Endometrial microvascular endothelial cells (primary cell): ENCODE data around the gene KIF15. TPM values are rescaled to one million over a fixed set of nuclear protein-coding genes. Genes with fewer than 3 reads are reported as not detected.
"Not testable (repeated sequence)": the region's sequence is repeated elsewhere in the genome, so short reads cannot be mapped to it uniquely, and the experiment has no call there.

Experiments used
- in situ Hi-C: cut with HindIII; loops from 2 replicates; pipeline ENCODE4 v1.10.0; 2017; ENCODE audit warnings: low sequenced_read_pairs, low pct_unique_long_range_greater_than_20kb; ENCODE audit errors: inconsistent ontology term
- total RNA-seq: library from RNA; depleted of rRNA; stranded (reverse); fragments of >200 nt; gene quantifications from one replicate; pipeline ENCODE4 v1.2.3, GENCODE V29; 2015; ENCODE audit errors: inconsistent ontology term

The KIF15 gene
- total RNA-seq, 1 donor from 2014 or later = 16.3 TPM

DNA sequence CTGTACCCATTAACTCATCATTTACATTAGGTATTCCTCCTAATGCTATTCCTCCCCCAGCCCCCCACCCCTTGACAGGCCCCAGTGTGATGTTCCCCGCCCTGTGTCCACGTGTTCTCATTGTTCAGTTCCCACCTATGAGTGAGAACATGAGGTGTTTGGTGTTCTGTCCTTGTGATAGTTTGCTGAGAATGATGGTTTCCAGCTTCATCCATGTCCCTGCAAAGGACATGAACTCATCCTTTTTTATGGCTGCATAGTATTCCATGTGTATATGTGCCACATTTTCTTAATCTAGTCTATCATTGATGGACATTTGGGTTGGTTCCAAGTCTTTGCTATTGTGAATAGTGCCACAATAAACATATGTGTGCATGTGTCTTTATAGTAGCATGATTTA, 54.7 kb downstream of the KIF15 start:
- in situ Hi-C loops = not testable (repeated sequence)

DNA sequence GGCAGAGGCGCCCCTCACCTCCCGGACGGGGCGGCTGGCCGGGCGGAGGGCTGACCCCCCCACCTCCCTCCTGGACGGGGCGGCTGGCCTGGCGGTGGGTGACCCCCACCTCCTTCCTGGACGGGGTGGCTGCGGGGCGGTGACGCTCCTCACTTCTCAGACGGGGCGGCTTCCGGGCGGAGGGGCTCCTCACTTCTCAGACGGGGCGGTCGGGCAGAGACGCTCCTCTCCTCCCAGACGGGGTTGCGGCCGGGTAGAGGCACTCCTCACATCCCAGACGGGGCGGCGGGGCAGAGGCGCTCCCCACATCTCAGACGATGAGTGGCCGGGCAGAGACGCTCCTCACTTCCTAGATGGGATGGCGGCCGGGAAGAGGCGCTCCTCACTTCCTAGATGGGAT, 59.6 kb downstream of the KIF15 start:
- in situ Hi-C loops = not testable (repeated sequence)

DNA sequence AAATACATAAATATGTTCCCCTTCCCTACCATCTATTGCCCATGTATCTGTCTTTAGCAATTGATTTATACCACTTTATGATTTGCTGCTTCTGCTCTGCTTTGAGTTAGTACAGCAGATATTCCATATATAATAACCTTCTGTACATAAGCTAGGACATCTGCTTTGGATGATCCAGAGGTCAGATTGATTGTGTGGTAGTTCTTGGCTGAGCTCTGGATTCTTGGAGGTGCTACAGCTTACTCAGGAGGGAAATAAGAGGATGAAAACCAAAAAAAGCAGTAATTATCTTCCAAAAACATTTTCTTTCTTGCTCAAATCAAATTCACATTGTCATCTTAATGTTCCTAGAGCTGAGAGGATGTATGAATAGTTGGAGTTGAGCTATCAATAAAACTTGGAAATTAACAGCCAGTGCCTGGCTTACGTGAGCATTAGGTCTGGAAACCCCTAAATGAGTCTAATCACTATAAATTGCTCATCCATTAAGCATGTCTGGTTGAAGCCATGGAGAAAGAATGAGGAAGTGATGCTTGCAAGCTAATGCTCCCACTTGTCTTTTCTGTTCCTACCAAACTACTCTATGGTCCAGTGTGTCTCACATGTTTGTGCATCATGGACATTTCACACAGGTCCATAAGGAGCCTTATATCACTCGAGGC, 63.8 kb downstream of the KIF15 start:
- in situ Hi-C loops = no loop called here

DNA sequence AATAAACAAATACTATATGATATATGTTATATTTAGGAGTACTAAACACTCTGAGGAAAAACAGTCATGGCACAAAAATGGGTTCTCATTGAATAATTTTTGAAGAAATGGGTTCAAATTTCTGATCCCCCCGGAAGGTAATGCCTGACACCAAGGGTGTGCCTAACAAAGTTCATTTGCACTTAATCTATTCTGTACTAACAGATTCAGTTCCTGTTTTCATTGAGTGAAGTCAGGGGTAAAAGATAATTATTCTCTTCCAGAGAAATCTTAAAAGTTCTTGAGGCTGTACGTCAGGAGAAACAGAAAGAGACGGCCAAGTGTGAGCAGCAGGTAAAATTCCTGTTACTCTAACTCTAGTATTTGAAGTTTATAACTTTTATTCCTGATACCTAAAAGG, 65.6 kb downstream of the KIF15 start:
- in situ Hi-C loops = no loop called here

DNA sequence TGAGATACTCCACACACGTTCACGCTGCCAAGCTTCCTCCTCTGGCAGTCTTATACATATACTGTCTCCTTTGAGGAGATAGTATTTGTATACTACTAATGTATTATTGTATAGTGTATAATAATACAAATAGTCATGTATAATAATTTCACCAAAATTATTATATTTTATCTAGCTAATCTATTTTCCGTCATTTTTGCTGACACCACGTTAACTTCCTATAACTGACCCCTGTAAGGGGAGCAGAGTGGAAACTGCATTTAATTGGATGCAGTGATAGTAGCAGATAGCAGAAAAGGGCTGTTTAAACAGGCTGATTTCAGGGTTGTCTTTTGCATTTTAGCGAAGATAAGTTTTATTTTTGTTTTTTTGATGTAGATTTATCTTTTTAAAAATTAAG, 69.6 kb downstream of the KIF15 start:
- in situ Hi-C loops = no loop called here

DNA sequence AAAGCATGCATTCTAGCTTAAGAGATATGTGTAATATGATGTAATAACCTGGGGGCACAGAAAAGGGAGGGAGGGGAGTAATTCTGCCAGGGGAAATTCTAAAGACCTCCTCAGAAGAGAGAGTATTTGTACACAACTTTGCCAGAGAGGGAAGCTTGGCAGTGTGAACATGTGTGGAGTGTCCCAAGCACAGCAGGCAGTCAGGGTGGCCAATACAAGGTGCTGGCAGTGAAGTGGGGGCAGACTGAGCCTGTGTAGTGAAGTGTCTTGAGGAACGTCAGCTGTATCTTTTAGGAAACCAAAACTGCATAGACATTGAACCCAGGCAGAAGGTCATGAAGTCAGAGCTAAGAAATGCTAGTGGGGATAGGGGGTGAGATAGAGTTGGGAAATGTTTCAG, 70.4 kb downstream of the KIF15 start:
- in situ Hi-C loops = no loop called here

DNA sequence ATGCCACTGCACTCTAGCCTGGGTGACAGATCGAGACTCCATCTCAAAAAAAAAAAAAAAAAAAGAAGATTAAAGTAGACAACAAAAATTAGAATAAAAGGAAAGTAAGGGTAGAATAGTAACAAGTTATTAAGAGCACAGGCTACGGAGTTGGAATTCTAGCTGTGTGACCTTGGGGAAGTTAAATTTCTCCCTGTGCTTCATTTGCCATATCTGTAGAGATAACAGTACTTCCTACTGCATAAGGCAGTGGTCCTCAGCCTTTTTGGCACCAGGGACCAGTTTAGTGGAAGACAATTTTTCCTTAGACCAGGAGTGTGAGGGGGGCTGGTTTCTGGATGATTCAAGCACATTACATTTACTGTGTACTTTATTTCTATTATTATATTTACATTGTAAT, 71.4 kb downstream of the KIF15 start:
- in situ Hi-C loops = no loop called here

DNA sequence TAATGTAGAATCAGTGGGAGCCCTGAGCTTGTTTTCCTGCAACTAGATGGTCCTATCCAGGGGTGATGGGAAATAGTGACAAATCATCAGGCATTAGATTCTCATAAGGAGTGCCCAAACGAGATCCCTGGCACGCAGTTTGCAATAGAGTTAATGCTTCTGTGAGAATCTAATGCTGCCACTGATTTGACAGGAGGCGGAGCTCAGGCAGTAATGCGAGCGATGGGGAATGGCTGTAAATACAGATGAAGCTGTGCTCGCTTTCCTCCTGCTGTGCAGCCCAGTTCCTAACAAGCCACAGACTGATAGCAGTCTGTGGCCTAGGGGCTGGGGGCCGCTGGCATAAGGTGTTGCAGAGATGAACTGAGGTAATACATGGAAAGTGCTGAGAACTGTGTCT, 71.8 kb downstream of the KIF15 start:
- in situ Hi-C loops = no loop called here

DNA sequence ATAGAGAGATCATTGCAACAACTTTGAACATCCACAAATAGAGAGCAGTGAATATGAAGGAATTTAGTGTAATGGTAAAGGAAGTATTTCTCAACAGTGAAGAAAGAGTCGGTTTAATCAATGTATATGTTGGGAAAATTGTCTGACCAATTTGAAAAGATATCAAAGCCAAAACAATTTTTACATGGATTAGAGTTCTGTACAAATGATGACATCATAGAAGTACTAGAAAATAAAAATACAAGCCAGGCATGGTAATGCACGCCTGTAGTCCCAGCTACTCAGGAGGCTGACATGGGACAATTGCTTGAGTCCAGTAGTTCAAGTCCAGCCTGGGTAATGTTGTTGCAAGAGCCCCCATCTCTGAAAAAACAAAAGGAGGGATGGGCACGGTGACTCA, 74.1 kb downstream of the KIF15 start:
- in situ Hi-C loops = no loop called here

DNA sequence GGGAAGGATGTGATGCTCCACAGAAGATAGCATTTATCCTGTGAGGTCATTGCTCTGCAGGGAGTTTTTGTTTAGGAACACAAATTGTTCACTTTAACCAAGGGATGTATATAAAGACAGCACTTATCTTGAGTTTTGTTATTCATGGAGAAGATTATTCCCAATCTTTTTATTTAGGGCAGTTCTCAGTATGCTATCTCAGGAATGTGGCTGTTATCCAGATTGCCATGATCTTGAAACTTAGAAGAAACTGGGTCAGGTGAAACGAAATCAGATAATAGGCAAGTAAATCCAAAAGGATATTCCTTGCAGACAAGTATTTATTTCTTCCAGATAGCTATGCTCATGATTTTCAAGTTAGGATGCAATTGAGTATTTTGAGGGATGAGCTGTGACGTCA, 80.8 kb downstream of the KIF15 start:
- in situ Hi-C loops = no loop called here

DNA sequence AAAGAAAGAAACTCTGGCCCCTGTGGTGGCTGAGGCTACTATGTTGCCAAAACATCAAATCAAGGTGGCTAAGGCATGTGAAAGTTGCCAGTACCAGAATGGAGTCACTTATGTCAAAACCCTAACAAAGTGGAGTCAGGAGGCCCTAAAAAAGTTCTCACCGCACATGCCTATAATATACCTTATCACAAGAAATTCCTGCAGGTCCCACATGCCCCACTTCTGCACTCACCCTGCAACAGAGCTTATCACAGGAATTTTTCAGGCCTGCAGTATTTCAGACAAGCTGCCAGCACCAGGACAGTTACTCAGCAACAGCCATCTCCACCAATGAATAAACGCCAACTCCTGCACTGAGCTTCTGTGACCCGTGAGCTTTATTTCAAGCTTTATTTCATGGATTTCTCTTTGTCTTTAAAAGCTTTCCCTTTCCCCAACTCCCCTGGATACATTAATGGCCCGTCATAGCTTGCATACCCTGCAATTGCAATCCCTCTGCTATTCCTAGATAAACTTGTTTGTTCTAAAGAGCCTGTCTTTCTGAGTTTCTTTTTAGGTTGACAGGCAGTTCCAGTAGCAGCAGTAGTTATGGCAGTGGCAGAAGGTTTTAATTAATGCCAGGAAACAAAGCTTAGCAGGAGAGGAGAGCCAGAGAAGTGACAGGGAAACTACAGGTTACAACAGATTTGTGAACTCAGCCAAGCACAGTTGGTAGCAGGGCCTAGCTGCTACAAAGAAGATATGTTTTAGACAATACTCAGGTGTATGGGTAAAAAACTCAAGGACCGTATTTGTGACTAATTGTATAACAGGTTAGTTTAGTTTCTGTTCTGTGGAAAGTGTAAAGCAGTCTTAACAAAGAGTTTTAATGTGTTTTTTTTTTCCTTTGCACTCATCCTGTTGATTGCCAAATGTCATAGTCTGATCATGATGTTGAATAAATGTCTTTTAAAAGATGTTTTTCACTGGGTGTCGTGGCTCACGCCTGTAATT, 84.2 kb downstream of the KIF15 start:
- in situ Hi-C loops = no loop called here

DNA sequence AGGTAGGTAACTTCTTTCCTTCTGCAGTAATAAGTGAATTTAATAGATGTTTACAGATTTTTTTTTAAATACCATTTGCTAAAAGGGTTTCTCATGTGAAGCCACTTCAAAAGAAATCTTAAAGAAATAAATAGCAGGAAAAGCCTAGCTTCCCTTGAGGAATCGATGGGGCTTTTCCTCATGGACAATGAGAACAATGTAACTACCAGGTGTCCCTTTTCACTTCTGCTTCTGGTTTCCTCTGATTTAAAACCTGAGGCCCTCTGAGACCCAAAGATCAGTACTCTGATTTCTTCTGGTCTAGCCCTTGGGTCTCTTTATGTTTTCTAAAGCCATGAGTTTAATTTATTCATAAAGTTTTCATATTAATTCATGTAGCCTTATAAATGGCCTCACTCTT, 87.0 kb downstream of the KIF15 start:
- in situ Hi-C loops = no loop called here

DNA sequence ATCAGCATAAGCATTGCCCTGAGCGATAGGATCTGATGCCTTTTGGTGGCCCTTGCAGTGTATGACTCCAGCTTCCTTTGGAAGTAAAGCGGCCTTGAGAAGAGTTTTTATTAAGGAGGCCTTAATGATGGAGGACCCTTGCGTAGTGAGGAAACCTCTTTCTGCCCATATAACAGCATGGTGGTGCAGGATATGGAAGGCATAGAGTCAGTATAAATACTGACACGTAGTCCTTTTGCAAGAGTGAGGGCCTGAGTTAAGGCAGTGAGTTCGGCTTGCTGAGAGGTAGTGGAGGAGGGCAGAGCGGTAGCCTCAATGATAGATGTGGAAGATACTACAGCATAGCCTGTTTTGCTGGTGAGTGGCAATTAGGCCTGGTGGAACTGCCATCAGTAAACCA, 95.1 kb downstream of the KIF15 start:
- in situ Hi-C loops = not testable (repeated sequence)

DNA sequence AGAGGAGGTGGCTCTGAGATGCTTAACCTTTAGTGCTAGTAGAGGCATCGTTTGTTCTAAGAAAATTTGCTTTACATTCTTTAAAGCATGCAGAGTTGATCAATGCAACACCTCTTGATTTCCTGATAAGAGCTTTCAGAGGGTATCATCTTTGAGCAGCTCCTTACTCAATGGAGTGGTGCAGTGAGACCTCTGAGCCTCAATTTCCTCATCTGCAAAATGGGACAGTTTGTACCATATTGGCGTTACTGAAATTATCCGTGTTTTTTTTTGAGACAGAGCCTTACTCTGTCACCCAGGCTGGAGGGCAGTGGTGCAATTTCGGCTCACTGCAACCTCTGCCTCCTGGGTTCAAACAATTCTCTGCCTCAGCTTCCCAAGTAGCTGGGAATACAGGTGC, 98.5 kb downstream of the KIF15 start:
- in situ Hi-C loops = no loop called here

DNA sequence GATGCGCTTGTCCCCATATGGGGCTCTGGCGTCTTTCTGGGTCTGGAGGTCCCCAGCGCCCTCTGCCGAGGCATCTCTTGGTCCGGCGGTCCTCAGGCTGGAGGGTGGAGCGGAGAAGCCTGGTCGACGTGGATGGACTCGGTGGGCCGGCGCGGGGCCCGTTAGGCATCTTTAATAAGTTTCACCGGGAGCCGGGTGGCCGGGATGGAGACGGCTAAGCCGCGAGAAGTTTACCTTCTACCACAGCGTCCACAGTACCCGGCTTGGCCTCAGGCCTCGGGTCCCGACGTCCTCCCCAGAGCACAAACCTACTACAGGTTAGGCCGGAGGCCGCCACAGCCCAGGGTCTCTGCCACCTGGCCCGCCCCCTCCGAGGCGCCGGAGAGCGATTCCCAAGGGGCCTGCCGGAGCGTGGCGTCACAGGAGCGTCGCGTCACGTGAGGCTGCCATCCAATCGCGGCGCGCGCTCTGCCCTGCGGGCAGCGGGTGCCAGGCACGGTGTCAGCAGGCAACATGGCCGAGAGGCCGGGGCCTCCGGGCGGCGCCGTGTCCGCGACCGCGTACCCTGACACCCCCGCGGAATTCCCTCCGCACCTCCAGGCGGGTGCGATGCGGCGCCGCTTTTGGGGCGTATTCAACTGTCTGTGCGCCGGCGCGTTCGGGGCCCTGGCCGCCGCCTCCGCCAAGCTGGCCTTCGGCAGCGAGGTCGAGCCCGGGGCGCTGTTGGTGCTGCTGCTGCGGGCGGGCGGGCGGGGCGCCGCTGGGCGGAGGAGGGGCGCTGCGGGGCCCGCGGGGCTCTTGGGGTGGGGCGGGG, 100.0 kb downstream of the KIF15 start, which contains the start of gene TMEM42:
Gene TMEM42, plus strand, starts transcription at position 501 of the 814 bp plus-strand sequence. Its CDS starts 13 bp downstream, at position 514.
- in situ Hi-C loops = no loop called here

DNA sequence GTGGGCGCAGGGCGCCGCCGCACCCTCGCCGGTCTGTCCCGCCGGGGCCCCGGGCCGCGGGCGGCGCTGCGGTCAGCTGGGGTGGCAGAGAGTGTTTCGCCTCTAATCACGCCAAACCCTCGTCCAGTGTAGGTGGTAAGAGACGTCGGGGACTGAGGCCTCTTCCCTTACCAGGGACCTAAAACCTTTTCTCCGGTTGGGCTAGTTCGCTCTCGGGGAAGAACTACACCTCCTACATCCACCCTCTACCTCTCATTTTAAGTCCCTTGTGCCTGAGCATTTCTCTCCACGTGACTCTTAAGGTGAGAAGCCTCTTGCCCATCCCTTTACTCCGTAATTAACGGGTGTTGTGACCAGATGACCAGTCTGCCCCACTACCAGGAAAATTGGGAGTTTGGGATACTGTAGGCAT, 100.6 kb downstream of the KIF15 start:
- in situ Hi-C loops = no loop called here

DNA sequence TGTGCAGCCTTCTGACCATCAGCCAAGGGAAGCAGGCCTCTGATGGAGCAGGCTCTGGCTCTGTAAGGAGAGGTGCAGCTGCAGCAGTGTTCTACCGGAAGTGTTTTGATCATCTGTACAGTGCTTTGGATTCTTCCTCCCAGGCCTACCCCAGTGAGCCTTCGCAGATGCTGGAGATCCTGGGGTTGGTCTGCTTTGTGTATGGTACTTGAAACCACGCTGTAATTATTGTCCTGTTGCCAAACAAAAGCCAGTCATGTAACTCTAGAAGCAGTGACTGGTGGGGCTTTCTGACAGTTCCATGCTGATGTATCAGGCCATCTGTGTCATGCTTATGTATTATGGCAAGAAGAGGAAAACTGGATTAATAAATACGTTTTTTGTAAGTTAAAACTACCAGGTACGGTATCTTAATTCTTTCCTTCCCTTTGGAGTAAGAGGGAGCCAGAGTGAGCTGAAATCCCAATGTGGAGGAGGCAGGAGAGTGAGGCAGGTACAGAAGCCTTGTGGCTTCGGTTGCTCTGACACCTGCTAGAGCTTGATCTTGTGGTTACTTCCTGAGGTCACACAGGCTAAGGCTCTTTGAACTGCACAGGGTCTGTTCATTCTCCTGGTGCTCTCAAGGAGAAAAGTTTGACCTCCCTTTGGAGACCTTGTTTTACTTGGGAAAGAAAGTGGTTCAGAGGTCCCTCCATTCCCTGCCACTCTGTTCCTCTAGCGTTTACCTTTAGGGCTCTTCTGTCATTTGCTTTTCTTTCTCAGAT, 103.9 kb downstream of the KIF15 start:
- in situ Hi-C loops = no loop called here

DNA sequence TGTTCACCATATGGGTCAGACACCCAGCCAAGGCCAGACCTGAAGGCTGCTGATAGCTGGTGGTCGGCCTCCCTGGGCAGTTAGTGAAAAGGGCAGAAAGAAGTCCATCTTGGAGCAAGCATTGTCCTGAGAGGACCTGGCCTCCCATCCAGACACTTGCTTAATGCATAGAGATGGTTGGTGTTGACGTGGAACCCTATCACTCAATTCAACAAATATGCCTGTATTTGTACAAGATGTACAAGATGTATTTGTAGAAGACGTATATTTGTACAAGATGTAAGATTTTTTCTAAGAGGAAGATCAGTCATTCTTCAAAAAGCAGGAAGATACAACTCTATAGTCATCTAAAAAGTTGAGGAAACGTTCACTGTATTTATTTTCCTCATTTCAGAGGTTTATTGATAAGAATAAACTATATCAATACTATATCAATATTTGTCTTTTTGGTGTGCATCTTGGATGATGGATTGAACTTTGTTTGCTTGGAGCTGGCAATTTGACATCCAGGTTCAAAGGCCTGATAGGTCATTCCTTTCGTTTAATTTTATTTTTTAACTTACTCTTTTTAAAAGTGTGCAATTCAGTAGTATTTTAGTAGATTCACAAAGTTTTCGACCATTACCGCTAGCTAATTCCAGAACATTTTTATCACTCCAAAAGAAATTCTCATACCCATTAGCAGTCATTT, 106.0 kb downstream of the KIF15 start:
- in situ Hi-C loops = no loop called here
